ENCODE measurements around the gene CEBPE.

GRCh38 chr14:23163830-23164229, 44.8 kb upstream of the CEBPE start:
- TF ChIP-seq, protein P1, sequence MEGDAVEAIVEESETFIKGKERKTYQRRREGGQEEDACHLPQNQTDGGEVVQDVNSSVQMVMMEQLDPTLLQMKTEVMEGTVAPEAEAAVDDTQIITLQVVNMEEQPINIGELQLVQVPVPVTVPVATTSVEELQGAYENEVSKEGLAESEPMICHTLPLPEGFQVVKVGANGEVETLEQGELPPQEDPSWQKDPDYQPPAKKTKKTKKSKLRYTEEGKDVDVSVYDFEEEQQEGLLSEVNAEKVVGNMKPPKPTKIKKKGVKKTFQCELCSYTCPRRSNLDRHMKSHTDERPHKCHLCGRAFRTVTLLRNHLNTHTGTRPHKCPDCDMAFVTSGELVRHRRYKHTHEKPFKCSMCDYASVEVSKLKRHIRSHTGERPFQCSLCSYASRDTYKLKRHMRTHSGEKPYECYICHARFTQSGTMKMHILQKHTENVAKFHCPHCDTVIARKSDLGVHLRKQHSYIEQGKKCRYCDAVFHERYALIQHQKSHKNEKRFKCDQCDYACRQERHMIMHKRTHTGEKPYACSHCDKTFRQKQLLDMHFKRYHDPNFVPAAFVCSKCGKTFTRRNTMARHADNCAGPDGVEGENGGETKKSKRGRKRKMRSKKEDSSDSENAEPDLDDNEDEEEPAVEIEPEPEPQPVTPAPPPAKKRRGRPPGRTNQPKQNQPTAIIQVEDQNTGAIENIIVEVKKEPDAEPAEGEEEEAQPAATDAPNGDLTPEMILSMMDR (IDR thresholded peaks at IDR 0.05) = no peak
- TF ChIP-seq POLR2AphosphoS5 (IDR thresholded peaks at IDR 0.05) = no peak

All from breast epithelium (tissue), 3 donors.